Measurements from ENCODE around the gene EMSY.

- TF ChIP-seq, protein P1, sequence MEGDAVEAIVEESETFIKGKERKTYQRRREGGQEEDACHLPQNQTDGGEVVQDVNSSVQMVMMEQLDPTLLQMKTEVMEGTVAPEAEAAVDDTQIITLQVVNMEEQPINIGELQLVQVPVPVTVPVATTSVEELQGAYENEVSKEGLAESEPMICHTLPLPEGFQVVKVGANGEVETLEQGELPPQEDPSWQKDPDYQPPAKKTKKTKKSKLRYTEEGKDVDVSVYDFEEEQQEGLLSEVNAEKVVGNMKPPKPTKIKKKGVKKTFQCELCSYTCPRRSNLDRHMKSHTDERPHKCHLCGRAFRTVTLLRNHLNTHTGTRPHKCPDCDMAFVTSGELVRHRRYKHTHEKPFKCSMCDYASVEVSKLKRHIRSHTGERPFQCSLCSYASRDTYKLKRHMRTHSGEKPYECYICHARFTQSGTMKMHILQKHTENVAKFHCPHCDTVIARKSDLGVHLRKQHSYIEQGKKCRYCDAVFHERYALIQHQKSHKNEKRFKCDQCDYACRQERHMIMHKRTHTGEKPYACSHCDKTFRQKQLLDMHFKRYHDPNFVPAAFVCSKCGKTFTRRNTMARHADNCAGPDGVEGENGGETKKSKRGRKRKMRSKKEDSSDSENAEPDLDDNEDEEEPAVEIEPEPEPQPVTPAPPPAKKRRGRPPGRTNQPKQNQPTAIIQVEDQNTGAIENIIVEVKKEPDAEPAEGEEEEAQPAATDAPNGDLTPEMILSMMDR (IDR thresholded peaks at IDR 0.05), result no peak
- no peak for TF ChIP-seq POLR2A (IDR thresholded peaks at IDR 0.05)
These were observed 24.9 kb upstream of the EMSY start for GRCh38 chr11:76419896-76420295.
